HepG2 (cell line): ENCODE measurements around the gene SEC14L5. TPM values are rescaled to one million over a fixed set of nuclear protein-coding genes. Genes with fewer than 3 reads are reported as not detected.

ENCODE experiments used
- ATF7-NPFF ChIP-seq: sonication (generic); formaldehyde crosslinking; IDR thresholded peaks from 2 replicates; pipeline ENCODE4 v1.8.1; 2023; ENCODE audit warnings: mild to moderate bottlenecking, low read depth, missing genetic modification reagents, moderate library complexity
- MYNN ChIP-seq: sonication (generic); formaldehyde crosslinking; IDR thresholded peaks from 2 replicates; pipeline ENCODE4 v1.4.0; 2020; ENCODE audit warnings: mild to moderate bottlenecking, low read depth, missing genetic modification reagents
- NFIB ChIP-seq: sonication (generic); formaldehyde crosslinking; IDR thresholded peaks from 2 replicates; pipeline ENCODE4 v1.9.0; 2021; ENCODE audit warnings: missing genetic modification reagents, mild to moderate bottlenecking, borderline replicate concordance
- NR2F1 ChIP-seq, 2 experiments: fragments of 450-650 bp in 1 of 2; formaldehyde crosslinking in 1 of 2; IDR thresholded peaks; 2 replicates each; pipeline versions ENCODE4 v1.5.0 to v1.6.1; 2016 to 2020; ENCODE audit warnings: mild to moderate bottlenecking in 1 of 2, missing compliant biosample characterization in 1 of 2, missing genetic modification reagents in 1 of 2, moderate library complexity in 1 of 2
- PHF20 ChIP-seq: sonication (generic); formaldehyde crosslinking; IDR thresholded peaks from 2 replicates; pipeline ENCODE4 v1.5.0; 2020; ENCODE audit warnings: mild to moderate bottlenecking, missing genetic modification reagents
- RFXANK ChIP-seq: IDR thresholded peaks from 2 replicates; pipeline ENCODE4 v1.6.1; 2016
- SOX6 ChIP-seq, 2 experiments: fragments of 450-650 bp in 1 of 2; sonication (generic) in 1 of 2; formaldehyde crosslinking in 1 of 2; IDR thresholded peaks; 2 replicates each; pipeline versions ENCODE4 v1.4.0 to v1.6.1; 2017 to 2020; ENCODE audit warnings: antibody characterized with exemption in 1 of 2, mild to moderate bottlenecking in 1 of 2, missing genetic modification reagents in 1 of 2
- SRSF1 ChIP-seq: fragments of 200-400 bp; formaldehyde crosslinking; optimal IDR thresholded peaks from 2 replicates; pipeline ENCODE3; 2017; ENCODE audit warnings: mild to moderate bottlenecking, low read depth, low read length, moderate library complexity
- ZBTB21 ChIP-seq: sonication (generic); formaldehyde crosslinking; IDR thresholded peaks from 2 replicates; pipeline ENCODE4 v1.4.0; 2020; ENCODE audit warnings: missing genetic modification reagents
- ZNF124 ChIP-seq: sonication (generic); formaldehyde crosslinking; IDR thresholded peaks from 2 replicates; pipeline ENCODE4 v1.4.0; 2020; ENCODE audit warnings: missing genetic modification reagents
- ZNF143 ChIP-seq: sonication (generic); formaldehyde crosslinking; IDR thresholded peaks from 2 replicates; pipeline ENCODE4 v1.4.0; 2020; ENCODE audit warnings: missing genetic modification reagents
- ZNF292 ChIP-seq: sonication (generic); formaldehyde crosslinking; IDR thresholded peaks from 2 replicates; pipeline ENCODE4 v1.8.1; 2022; ENCODE audit warnings: mild to moderate bottlenecking, low read depth, missing genetic modification reagents, borderline replicate concordance
- ZNF879 ChIP-seq: sonication (generic); formaldehyde crosslinking; IDR thresholded peaks from 2 replicates; pipeline ENCODE4 v1.8.1; 2023; ENCODE audit warnings: missing genetic modification reagents
- ZZZ3 ChIP-seq: sonication (generic); formaldehyde crosslinking; IDR thresholded peaks from 2 replicates; pipeline ENCODE4 v1.4.0; 2020; ENCODE audit warnings: missing genetic modification reagents, mild to moderate bottlenecking, borderline replicate concordance
- polyA plus RNA-seq, 8 experiments: library from polyadenylated mRNA; depleted of rRNA in 3 of 8; stranded (reverse) in 7 of 8; unstranded in 1 of 8; fragments of >200 nt; fragmentation: Illumina TruSeq in 4 of 8; extraction: Trizol in 4 of 8; gene quantifications; 2 replicates each; pipeline versions ENCODE4 v1.2.1 to v1.2.3, GENCODE V29; 2011 to 2016; ENCODE audit warnings: low read depth in 4 of 8, missing spikeins in 1 of 8, mixed read lengths in 1 of 8; ENCODE audit not compliant: insufficient read depth in 1 of 8
- total RNA-seq, 5 experiments: library from RNA; depleted of rRNA; stranded (reverse); fragments of >200 nt; fragmentation: Illumina TruSeq; extraction: Trizol; gene quantifications; 2 replicates each; pipeline ENCODE4 v1.2.3, GENCODE V29; 2016; ENCODE audit warnings: low read depth in 1 of 5
- TF ChIP-seq, protein P1 (sequence below): sonication (generic); formaldehyde crosslinking; conservative IDR thresholded peaks from 2 replicates; pipeline ENCODE4 v1.4.0; 2020; ENCODE audit warnings: missing genetic modification reagents
- TF ChIP-seq, protein P2 (sequence below): IDR thresholded peaks from 2 replicates; pipeline ENCODE4 v1.6.1; 2012; ENCODE audit warnings: inconsistent platforms
- TF ChIP-seq, protein P3 (sequence below): IDR thresholded peaks from 2 replicates; pipeline ENCODE4 v1.4.0; 2020; ENCODE audit warnings: mild to moderate bottlenecking, missing genetic modification reagents
- TF ChIP-seq, protein P4 (sequence below): sonication (generic); formaldehyde crosslinking; conservative IDR thresholded peaks from 2 replicates; pipeline ENCODE4 v1.4.0; 2020; ENCODE audit warnings: missing genetic modification reagents
- TF ChIP-seq, protein P5 (sequence below): sonication (generic); formaldehyde crosslinking; IDR thresholded peaks from 2 replicates; pipeline ENCODE4 v1.8.0; 2022; ENCODE audit warnings: mild to moderate bottlenecking, missing genetic modification reagents, moderate library complexity

The SEC14L5 gene
- total and polyA plus RNA-seq, 2 of the 13 experiments (the other 11 are each of a cell fraction or from before 2014, with no cell fraction given), result 0.40 to 0.42 TPM

DNA sequence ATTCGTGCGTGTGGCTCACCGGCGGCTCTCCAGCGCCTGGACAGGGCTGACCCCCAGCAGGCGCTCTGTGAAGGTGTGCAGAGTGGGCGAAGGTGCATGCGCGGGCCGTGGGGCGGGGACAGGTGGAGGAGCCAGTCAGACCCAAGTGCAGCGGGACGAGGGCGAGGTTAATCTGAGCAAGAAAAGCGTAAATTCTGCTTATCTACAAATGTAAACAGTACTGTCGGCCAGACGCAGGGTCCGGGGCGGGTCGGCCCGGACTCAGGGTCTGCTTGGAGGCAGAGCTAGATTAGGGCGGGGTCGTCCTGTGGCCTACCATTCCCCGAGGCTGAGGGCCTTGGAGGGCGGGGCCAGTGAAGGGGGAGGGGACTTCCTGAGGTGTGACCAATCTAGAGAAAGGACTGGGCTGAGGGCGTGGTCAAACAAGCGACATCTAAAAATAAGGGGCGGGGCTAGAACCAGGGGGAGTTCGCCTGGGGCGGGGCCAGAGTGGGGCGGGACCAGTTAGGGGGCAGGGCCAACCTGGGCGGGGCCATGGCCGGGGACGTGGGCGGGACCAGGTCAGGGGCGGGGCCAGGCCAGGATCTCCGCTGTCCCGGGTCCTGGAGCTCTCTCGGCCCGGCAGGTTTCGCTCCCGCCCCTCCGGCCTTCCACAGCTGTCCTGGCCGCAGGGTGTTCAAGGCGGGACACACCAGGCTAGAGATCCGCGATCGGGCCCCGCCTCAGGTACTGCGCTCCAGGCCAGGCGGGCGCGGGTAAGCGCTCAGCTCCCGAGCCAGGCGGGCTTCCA lies at the start of gene SEC14L5 (continued):
- TF ChIP-seq, protein P1, sequence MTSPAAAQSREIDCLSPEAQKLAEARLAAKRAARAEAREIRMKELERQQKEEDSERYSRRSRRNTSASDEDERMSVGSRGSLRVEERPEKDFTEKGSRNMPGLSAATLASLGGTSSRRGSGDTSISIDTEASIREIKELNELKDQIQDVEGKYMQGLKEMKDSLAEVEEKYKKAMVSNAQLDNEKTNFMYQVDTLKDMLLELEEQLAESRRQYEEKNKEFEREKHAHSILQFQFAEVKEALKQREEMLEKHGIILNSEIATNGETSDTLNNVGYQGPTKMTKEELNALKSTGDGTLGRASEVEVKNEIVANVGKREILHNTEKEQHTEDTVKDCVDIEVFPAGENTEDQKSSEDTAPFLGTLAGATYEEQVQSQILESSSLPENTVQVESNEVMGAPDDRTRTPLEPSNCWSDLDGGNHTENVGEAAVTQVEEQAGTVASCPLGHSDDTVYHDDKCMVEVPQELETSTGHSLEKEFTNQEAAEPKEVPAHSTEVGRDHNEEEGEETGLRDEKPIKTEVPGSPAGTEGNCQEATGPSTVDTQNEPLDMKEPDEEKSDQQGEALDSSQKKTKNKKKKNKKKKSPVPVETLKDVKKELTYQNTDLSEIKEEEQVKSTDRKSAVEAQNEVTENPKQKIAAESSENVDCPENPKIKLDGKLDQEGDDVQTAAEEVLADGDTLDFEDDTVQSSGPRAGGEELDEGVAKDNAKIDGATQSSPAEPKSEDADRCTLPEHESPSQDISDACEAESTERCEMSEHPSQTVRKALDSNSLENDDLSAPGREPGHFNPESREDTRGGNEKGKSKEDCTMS, result no peak; the same call in 1 of the 2 replicates
- TF ChIP-seq, protein P2, sequence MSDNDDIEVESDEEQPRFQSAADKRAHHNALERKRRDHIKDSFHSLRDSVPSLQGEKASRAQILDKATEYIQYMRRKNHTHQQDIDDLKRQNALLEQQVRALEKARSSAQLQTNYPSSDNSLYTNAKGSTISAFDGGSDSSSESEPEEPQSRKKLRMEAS, result peak; percentile 89
- TF ChIP-seq ZNF143, result peak; percentile 32
- TF ChIP-seq NFIB (CRISPR knock-in tag), result no peak
- no peak; the same call in 1 of the 2 replicates for TF ChIP-seq ZZZ3 (CRISPR knock-in tag)
- no peak for TF ChIP-seq ZBTB21
- TF ChIP-seq, protein P3, sequence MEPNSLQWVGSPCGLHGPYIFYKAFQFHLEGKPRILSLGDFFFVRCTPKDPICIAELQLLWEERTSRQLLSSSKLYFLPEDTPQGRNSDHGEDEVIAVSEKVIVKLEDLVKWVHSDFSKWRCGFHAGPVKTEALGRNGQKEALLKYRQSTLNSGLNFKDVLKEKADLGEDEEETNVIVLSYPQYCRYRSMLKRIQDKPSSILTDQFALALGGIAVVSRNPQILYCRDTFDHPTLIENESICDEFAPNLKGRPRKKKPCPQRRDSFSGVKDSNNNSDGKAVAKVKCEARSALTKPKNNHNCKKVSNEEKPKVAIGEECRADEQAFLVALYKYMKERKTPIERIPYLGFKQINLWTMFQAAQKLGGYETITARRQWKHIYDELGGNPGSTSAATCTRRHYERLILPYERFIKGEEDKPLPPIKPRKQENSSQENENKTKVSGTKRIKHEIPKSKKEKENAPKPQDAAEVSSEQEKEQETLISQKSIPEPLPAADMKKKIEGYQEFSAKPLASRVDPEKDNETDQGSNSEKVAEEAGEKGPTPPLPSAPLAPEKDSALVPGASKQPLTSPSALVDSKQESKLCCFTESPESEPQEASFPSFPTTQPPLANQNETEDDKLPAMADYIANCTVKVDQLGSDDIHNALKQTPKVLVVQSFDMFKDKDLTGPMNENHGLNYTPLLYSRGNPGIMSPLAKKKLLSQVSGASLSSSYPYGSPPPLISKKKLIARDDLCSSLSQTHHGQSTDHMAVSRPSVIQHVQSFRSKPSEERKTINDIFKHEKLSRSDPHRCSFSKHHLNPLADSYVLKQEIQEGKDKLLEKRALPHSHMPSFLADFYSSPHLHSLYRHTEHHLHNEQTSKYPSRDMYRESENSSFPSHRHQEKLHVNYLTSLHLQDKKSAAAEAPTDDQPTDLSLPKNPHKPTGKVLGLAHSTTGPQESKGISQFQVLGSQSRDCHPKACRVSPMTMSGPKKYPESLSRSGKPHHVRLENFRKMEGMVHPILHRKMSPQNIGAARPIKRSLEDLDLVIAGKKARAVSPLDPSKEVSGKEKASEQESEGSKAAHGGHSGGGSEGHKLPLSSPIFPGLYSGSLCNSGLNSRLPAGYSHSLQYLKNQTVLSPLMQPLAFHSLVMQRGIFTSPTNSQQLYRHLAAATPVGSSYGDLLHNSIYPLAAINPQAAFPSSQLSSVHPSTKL (CRISPR knock-in tag), result peak; percentile 59
- peak; percentile 41 for TF ChIP-seq ATF7-NPFF (CRISPR knock-in tag)
- no peak for TF ChIP-seq SRSF1
- TF ChIP-seq, protein P4, sequence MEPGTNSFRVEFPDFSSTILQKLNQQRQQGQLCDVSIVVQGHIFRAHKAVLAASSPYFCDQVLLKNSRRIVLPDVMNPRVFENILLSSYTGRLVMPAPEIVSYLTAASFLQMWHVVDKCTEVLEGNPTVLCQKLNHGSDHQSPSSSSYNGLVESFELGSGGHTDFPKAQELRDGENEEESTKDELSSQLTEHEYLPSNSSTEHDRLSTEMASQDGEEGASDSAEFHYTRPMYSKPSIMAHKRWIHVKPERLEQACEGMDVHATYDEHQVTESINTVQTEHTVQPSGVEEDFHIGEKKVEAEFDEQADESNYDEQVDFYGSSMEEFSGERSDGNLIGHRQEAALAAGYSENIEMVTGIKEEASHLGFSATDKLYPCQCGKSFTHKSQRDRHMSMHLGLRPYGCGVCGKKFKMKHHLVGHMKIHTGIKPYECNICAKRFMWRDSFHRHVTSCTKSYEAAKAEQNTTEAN (CRISPR knock-in tag), result 0 out of 2 replicates have a peak, but pooled peaks have one; percentile 69
- 0 out of 2 replicates have a peak, but pooled peaks have one; percentile 60 for TF ChIP-seq PHF20 (CRISPR knock-in tag)
- TF ChIP-seq RFXANK (CRISPR knock-in tag), result 0 out of 2 replicates have a peak, but pooled peaks have one; percentile 42
- TF ChIP-seq, protein P5, sequence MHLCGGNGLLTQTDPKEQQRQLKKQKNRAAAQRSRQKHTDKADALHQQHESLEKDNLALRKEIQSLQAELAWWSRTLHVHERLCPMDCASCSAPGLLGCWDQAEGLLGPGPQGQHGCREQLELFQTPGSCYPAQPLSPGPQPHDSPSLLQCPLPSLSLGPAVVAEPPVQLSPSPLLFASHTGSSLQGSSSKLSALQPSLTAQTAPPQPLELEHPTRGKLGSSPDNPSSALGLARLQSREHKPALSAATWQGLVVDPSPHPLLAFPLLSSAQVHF (CRISPR knock-in tag), result no peak
- no peak for TF ChIP-seq SOX6 (IDR thresholded peaks at IDR 0.05)
- TF ChIP-seq SOX6 (CRISPR knock-in tag; IDR thresholded peaks at IDR 0.05), result peak; percentile 74
- TF ChIP-seq ZNF292 (CRISPR knock-in tag), result peak; percentile 62; the same call in 1 of the 2 replicates
- peak; percentile 51; the same call in 1 of the 2 replicates for TF ChIP-seq ZNF124
- no peak for TF ChIP-seq ZNF879 (CRISPR knock-in tag)
- TF ChIP-seq NR2F1 (CRISPR knock-in tag; IDR thresholded peaks at IDR 0.05), result 0 out of 4 replicates have a peak, but pooled peaks of 1 of the 2 experiments have one; percentile 52
- no peak for TF ChIP-seq MYNN (CRISPR knock-in tag)
